BE2C (cell line): ENCODE data around the gene NIP7.

Source experiments
- DNase-seq: peaks from one replicate; pipeline ENCODE4 v3.0.0-alpha.2; 2020
- H3K27me3 ChIP-seq: fragments of 250-450 bp; sonication (Bioruptor Pico); 2 replicates; pipeline ENCODE4 v1.5.1; 2020; ENCODE audit warnings: mild to moderate bottlenecking
- H3K36me3 ChIP-seq: fragments of 250-450 bp; sonication (Bioruptor Pico); 2 replicates; pipeline ENCODE4 v1.5.1; 2020; ENCODE audit warnings: mild to moderate bottlenecking
- H3K4me1 ChIP-seq: fragments of 250-450 bp; sonication (Bioruptor Pico); 2 replicates; pipeline ENCODE4 v1.5.1; 2020
- H3K4me3 ChIP-seq: 2 replicates; pipeline ENCODE4 v1.5.1; 2011; ENCODE audit warnings: low read depth, low read length
- H3K9me3 ChIP-seq: fragments of 250-450 bp; sonication (Bioruptor Pico); 2 replicates; pipeline ENCODE4 v1.5.1; 2020
- TF ChIP-seq, protein P1 (sequence below): IDR thresholded peaks from 2 replicates; pipeline ENCODE4 v1.5.1; 2012; ENCODE audit warnings: mild to moderate bottlenecking, low read depth, low read length

NIP7 gene

DNA sequence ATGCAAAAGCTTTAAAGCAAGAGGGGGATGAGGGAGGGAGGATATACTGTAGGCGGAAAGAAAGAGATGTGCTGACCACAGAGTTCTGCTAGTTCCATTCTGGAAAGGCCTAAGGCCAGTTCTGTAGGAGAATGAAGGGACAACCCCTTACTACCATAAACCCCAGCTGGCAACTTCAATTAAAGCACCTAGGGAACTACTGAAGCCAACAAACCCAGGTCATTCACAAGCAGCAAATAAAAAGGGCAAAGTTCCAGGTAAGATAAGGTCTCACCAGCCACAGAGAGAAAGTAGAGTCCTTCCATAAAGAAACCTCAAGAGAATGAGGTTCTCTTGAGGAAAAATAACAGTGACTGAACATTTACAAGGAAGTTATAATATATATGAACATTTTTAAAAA, 33.4 kb downstream of the NIP7 start:
- TF ChIP-seq, protein P1, sequence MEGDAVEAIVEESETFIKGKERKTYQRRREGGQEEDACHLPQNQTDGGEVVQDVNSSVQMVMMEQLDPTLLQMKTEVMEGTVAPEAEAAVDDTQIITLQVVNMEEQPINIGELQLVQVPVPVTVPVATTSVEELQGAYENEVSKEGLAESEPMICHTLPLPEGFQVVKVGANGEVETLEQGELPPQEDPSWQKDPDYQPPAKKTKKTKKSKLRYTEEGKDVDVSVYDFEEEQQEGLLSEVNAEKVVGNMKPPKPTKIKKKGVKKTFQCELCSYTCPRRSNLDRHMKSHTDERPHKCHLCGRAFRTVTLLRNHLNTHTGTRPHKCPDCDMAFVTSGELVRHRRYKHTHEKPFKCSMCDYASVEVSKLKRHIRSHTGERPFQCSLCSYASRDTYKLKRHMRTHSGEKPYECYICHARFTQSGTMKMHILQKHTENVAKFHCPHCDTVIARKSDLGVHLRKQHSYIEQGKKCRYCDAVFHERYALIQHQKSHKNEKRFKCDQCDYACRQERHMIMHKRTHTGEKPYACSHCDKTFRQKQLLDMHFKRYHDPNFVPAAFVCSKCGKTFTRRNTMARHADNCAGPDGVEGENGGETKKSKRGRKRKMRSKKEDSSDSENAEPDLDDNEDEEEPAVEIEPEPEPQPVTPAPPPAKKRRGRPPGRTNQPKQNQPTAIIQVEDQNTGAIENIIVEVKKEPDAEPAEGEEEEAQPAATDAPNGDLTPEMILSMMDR: no peak
- no peaks in the 10 kb centered on the region for H3K4me1 ChIP-seq

DNA sequence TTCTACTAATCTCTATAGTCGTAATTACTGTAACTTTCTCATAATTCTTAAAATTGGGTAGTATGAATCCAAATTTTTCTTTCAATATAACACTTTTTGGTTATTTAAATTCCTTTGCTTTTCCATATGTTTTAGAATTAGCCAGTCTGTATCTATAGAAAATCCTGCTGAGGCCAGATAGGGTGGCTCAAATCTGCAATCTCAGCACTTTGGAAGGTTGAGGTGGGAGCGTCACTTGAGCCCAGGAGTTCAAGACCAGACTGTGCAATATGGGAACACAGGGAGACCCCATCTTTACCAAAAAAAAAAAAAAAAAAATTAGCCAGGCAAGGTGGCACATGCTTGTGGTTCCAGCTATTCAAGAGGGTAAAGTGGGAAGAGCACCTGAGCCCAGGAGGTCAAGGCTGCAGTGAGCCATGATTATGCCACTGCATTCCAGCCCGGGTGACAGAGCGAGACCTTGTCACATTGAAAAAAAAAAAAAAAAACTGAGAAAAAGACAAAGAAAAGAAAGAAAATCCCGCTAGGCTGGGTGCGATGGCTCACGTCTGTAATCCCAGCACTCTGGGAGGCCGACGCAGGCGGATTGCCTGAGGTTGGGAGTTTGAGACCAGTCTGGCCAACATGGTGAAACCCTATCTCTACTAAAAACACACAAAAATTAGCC, 37.0 kb downstream of the NIP7 start:
- Histone ChIP-seq H3K36me3 (peaks cover 48% of the 10 kb centered on the region), H3K4me1 (no peaks in the 10 kb centered on the region)

More for the DNA sequence above, 33.4 kb downstream of the NIP7 start:
- H3K9me3 ChIP-seq: no peaks in the 10 kb centered on the region
- no peaks in the 10 kb centered on the region for H3K27me3 ChIP-seq
- H3K4me3 ChIP-seq: no peak overlapping the region
- no peak for DNase-seq
- H3K36me3 ChIP-seq: peaks cover 38% of the 10 kb centered on the region

DNA sequence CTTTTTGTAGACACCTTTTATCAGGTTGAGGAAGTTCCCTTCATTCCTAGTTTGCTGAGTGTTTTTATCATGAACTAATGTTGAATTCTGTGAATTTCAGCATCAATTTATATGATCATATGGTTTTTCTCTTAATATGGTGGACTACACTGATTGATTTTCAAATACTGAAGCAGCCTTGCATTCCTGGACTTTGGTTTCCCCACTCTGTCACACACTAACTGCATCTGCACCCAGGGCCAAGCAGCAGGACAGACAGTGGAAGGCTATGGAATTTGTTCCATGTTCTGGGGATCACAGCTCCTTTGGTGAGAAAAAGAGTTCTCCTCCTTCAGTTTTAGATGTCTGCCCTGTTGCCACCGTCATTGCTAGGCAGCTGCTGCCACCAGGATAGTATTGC, 38.5 kb downstream of the NIP7 start:
- H3K4me1 ChIP-seq: no peaks in the 10 kb centered on the region
- H3K27me3 ChIP-seq: no peaks in the 10 kb centered on the region
- TF ChIP-seq, protein P1: no peak
- no peak for DNase-seq
- H3K9me3 ChIP-seq: no peaks in the 10 kb centered on the region
- H3K4me3 ChIP-seq: no peak overlapping the region
- peaks cover 54% of the 10 kb centered on the region for H3K36me3 ChIP-seq

More for the DNA sequence above, 37.0 kb downstream of the NIP7 start:
- H3K9me3 ChIP-seq: no peaks in the 10 kb centered on the region
- no peak overlapping the region for H3K4me3 ChIP-seq
- no peak for DNase-seq
- H3K27me3 ChIP-seq: no peaks in the 10 kb centered on the region
- TF ChIP-seq, protein P1: no peak

DNA sequence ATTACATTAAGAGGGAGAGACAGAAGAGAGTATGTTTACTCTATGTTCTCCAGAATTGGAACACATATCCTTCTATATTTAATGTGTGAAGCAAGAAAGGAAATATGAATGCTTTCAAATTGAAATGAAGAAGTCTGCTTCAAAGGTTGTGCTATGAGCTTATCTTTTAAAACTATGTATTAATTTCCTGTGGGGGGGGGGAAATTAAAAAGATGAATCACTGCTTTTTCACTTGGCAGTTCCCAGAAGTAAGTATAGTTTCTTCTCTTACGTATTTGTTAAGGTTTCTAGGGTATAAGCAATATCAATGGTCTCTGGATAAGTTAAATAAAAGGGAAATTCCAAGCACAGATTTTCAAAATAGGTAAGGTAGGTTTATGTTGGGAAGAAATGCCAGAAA, 39.2 kb downstream of the NIP7 start:
- H3K4me3 ChIP-seq: no peak overlapping the region
- TF ChIP-seq, protein P1: no peak
- no peaks in the 10 kb centered on the region for H3K9me3 ChIP-seq
- no peak for DNase-seq
- H3K36me3 ChIP-seq: peaks cover 61% of the 10 kb centered on the region
- no peaks in the 10 kb centered on the region for H3K27me3 ChIP-seq
- no peaks in the 10 kb centered on the region for H3K4me1 ChIP-seq

DNA sequence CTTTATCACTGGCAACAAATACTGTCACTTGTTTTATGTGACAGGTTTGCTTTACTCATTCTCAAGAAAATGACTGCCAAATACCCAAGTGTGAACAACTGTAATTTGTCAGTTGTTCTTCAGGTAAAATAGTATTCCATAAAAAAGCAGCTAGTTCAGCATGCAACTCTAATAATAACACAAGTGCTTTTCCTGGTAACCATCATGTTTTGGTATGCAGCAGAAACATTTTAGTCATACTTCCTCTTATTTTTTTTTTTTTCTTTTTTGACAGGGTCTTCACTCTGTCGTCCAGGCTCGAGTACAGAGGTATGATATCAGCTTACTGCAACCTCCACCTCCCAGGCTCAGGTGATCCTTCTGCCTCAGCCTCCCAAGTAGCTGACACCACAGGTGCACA, 41.7 kb downstream of the NIP7 start:
- Histone ChIP-seq H3K4me1 (no peaks in the 10 kb centered on the region), H3K27me3 (no peaks in the 10 kb centered on the region), H3K9me3 (no peaks in the 10 kb centered on the region), H3K36me3 (peaks cover 68% of the 10 kb centered on the region), H3K4me3 (no peak overlapping the region)
- DNase-seq: no peak
- TF ChIP-seq, protein P1: no peak

DNA sequence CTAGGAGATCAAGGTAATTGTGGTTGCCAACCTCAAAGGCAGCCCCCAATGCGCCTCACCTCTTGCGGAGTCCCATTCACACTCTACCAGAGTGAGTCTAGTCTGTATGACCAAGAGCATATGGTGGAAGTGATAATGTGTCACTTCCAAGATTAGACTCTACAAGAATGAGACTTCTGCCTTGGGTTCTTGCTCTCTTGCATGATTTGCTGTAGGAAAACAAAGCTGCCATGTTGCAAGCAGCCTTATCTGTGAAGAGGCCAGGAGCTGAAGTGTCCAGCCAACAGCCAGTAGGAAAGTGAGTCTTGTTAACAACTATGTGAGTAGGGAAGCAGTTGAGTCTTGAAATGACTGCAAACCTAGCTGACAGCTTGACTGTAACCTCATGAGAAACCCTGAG, 42.8 kb downstream of the NIP7 start:
- Histone ChIP-seq H3K36me3 (peaks cover 67% of the 10 kb centered on the region), H3K9me3 (no peaks in the 10 kb centered on the region), H3K27me3 (no peaks in the 10 kb centered on the region), H3K4me1 (no peaks in the 10 kb centered on the region), H3K4me3 (no peak overlapping the region)
- TF ChIP-seq, protein P1: no peak
- DNase-seq: no peak
